Endothelial cell of umbilical vein (primary cell): ENCODE measurements around the gene KRTAP10-8. TPM values are rescaled to one million over a fixed set of nuclear protein-coding genes. Genes with fewer than 3 reads are reported as not detected.
"Not testable (repeated sequence)": the region's sequence is repeated elsewhere in the genome, so short reads cannot be mapped to it uniquely, and the experiment has no call there.

ENCODE experiments used
- BruUV-seq: library from RNA; stranded (reverse); fragments of 400-500 nt; replicated peaks from 2 replicates; lab custom pipeline; 2021; lab: Mats Ljungman, UMichigan
- CTCF ChIA-PET: fragments of 300-600, 350-600 bp; sonication (Branson Sonifier 250); formaldehyde crosslinking; loops from one replicate; lab custom pipeline; 2021; ENCODE audit warnings: antibody characterized with exemption, inconsistent platforms; lab: Charles Lee
- POLR2A ChIA-PET: fragments of 300-600, 350-600 bp; sonication (Branson Sonifier 250); formaldehyde crosslinking; loops from one replicate; lab custom pipeline; 2021; ENCODE audit warnings: antibody characterized with exemption, inconsistent platforms; lab: Charles Lee
- DNase-seq: peaks from one replicate; pipeline ENCODE4 v3.0.0-alpha.2; 2011; ENCODE audit warnings: low read depth, low spot score
- FAIRE-seq: peaks from 2 replicates; lab custom pipeline; 2011; peaks lifted over from hg19 to GRCh38; lab: Jason Lieb, UNC
- H2AFZ ChIP-seq: 2 replicates; pipeline ENCODE4 v1.6.0; 2012; ENCODE audit warnings: low read depth, low read length, control low read depth, inconsistent platforms
- H3K27ac ChIP-seq: 2 replicates; pipeline ENCODE4 v1.5.1; 2011; ENCODE audit warnings: low read depth, mild to moderate bottlenecking, control low read depth, low read length, moderate library complexity; ENCODE audit not compliant: insufficient read depth
- H3K27me3 ChIP-seq, 2 experiments: 2 replicates each; pipeline versions ENCODE4 v1.6.0 to v1.6.1; 2011; ENCODE audit warnings: low read length in 2 of 2, mixed read lengths in 1 of 2; ENCODE audit not compliant: control insufficient read depth in 2 of 2, insufficient read depth in 2 of 2
- H3K36me3 ChIP-seq, 2 experiments: 2 replicates in 1 of 2; 3 replicates in 1 of 2; pipeline ENCODE4 v1.5.1; 2011; ENCODE audit warnings: low read length in 2 of 2, mild to moderate bottlenecking in 1 of 2, moderate library complexity in 1 of 2; ENCODE audit not compliant: control insufficient read depth in 2 of 2, insufficient read depth in 2 of 2; ENCODE audit errors: extremely low read depth in 1 of 2
- H3K4me1 ChIP-seq: 3 replicates; pipeline ENCODE4 v1.5.1; 2011; ENCODE audit warnings: mild to moderate bottlenecking, low read length; ENCODE audit not compliant: control insufficient read depth, insufficient read depth; ENCODE audit errors: extremely low read depth
- H3K4me2 ChIP-seq: 2 replicates; pipeline ENCODE4 v1.6.1; 2011; ENCODE audit warnings: low read length, control low read depth, mixed read lengths; ENCODE audit not compliant: insufficient read depth
- H3K4me3 ChIP-seq, 3 experiments: fragments of 200-600 bp in 1 of 3; sonication (generic), shearing (Covaris generic) in 1 of 3; replicated peaks in 1 of 3; 2 replicates each; pipeline ENCODE4 v1.5.1; 2011 to 2016; ENCODE audit warnings: control low read depth in 3 of 3, low read length in 3 of 3, mild to moderate bottlenecking in 2 of 3, inconsistent platforms in 1 of 3, low read depth in 1 of 3, moderate library complexity in 1 of 3; ENCODE audit not compliant: insufficient read depth in 1 of 3
- H3K79me2 ChIP-seq: 2 replicates; pipeline ENCODE4 v1.6.0; 2012; ENCODE audit warnings: low read length, inconsistent platforms; ENCODE audit not compliant: control insufficient read depth, insufficient read depth
- H3K9ac ChIP-seq: replicated peaks from 2 replicates; pipeline ENCODE3; 2011; ENCODE audit warnings: low read length, control low read depth; ENCODE audit not compliant: insufficient read depth; ENCODE audit errors: extremely low read depth
- H3K9me1 ChIP-seq: replicated peaks from 3 replicates; pipeline ENCODE4 v1.6.0; 2011; ENCODE audit warnings: mild to moderate bottlenecking, low read length; ENCODE audit not compliant: control insufficient read depth, insufficient read depth; ENCODE audit errors: extremely low read depth
- H3K9me3 ChIP-seq: replicated peaks from 2 replicates; pipeline ENCODE4 v1.5.1; 2012; ENCODE audit warnings: low read length, inconsistent platforms; ENCODE audit not compliant: control insufficient read depth, insufficient read depth
- H4K20me1 ChIP-seq: replicated peaks from 2 replicates; pipeline ENCODE3; 2011; ENCODE audit warnings: mild to moderate bottlenecking, low read length; ENCODE audit not compliant: control insufficient read depth, insufficient read depth; ENCODE audit errors: extremely low read depth
- EZH2 ChIP-seq: IDR thresholded peaks from 2 replicates; pipeline ENCODE4 v1.6.1; 2012; ENCODE audit warnings: borderline replicate concordance, low read depth, mild to moderate bottlenecking, moderate library complexity, low read length, inconsistent platforms; ENCODE audit not compliant: severe bottlenecking
- FOS ChIP-seq: IDR thresholded peaks from 2 replicates; pipeline ENCODE4 v1.6.1; 2011; ENCODE audit warnings: mild to moderate bottlenecking, low read length, moderate library complexity, borderline replicate concordance; ENCODE audit not compliant: insufficient read depth
- JUN ChIP-seq: IDR thresholded peaks from 2 replicates; pipeline ENCODE4 v1.6.1; 2011; ENCODE audit warnings: borderline replicate concordance, low read depth; ENCODE audit not compliant: insufficient read length, insufficient read depth
- MAX ChIP-seq: IDR thresholded peaks from 2 replicates; pipeline ENCODE4 v1.6.1; 2011; ENCODE audit not compliant: insufficient read depth, insufficient read length
- MYC ChIP-seq: IDR thresholded peaks from one replicate; pipeline ENCODE4 v1.6.1; 2011; ENCODE audit warnings: mild to moderate bottlenecking, low read depth, low read length
- POLR2A ChIP-seq: IDR thresholded peaks from 2 replicates; pipeline ENCODE4 v1.6.1; 2012; ENCODE audit warnings: low read depth, mild to moderate bottlenecking, control low read depth, low read length
- POLR2AphosphoS5 ChIP-seq: IDR thresholded peaks from 2 replicates; pipeline ENCODE4 v1.6.1; 2012; ENCODE audit warnings: low read depth, mild to moderate bottlenecking, control low read depth, low read length, moderate library complexity; ENCODE audit not compliant: insufficient read depth
- dilution Hi-C: fragments of 300-500 bp; cut with MboI; formaldehyde crosslinking; loops from one replicate; pipeline ENCODE4 v1.15.0; 2019; ENCODE audit warnings: low sequenced_read_pairs; ENCODE audit not compliant: extremely low pct_ligation_motif_present
- intact Hi-C: fragments of 100-400 bp; cut with micrococcal nuclease; formaldehyde crosslinking; loops from one replicate; pipeline ENCODE4 v1.10.0; 2022
- polyA plus RNA-seq, 4 experiments: library from polyadenylated mRNA; depleted of rRNA in 3 of 4; stranded (reverse) in 3 of 4; unstranded in 1 of 4; fragments of >200 nt; gene quantifications; 2 replicates each; pipeline versions ENCODE4 v1.2.1 to v1.2.3, GENCODE V29; 2011 to 2012; ENCODE audit warnings: missing spikeins in 1 of 4
- total RNA-seq: library from RNA; stranded (reverse); gene quantifications from 2 replicates; pipeline ENCODE4 v1.2.3, GENCODE V29; 2021

Gene KRTAP10-8
- total and polyA plus RNA-seq, 2 donors (not counting 3 experiments of a cell fraction or from before 2014, with no cell fraction given) = not detected

GRCh38 chr21:44572959-44573583, 38.8 kb upstream of the KRTAP10-8 start:
- FAIRE-seq (no peak), DNase-seq (no peak)
- no TSS peak for BruUV-seq
- Histone ChIP-seq H3K79me2 (no peaks in the 10 kb centered on the region), H2AFZ (no peak overlapping the region), H3K4me2 (no peak overlapping the region), H3K4me3 (no peak overlapping the region), H3K4me1 (no peaks in the 10 kb centered on the region), H3K27ac (no peak overlapping the region), H3K9me3 (no peaks in the 10 kb centered on the region), H3K9ac (no peak overlapping the region), H3K9me1 (no peaks in the 10 kb centered on the region), H4K20me1 (no peaks in the 10 kb centered on the region), H3K27me3 (no peaks in the 10 kb centered on the region), H3K36me3 (no peaks in the 10 kb centered on the region)
- CTCF ChIA-PET = interaction anchor here (0.7 kb wide), 1 partner anchor 19 kb away, joined by 3 read pairs; the partner anchor contains the start of gene KRTAP10-6
- dilution Hi-C loops (no loop called here), intact Hi-C loops (no loop called here)
- TF ChIP-seq JUN (no peak), MYC (no peak), EZH2 (no peak), MAX (no peak), POLR2AphosphoS5 (no peak), POLR2A (no peak), FOS (no peak)
- POLR2A ChIA-PET = no interaction called here

GRCh38 chr21:44573630-44574456, 38.0 kb upstream of the KRTAP10-8 start, which contains the start of gene KRTAP10-4:
Gene KRTAP10-4, plus strand, starts transcription at chr21:44573729. Its CDS starts 30 bp downstream, at chr21:44573759.
- FAIRE-seq, H3K36me3 ChIP-seq, H3K9me3 ChIP-seq, H3K4me1 ChIP-seq, POLR2A ChIA-PET, H3K27me3 ChIP-seq, H3K79me2 ChIP-seq, DNase-seq, intact Hi-C loops, H3K4me3 ChIP-seq, BruUV-seq, H3K9ac ChIP-seq, H4K20me1 ChIP-seq, H2AFZ ChIP-seq, H3K9me1 ChIP-seq, dilution Hi-C loops, H3K27ac ChIP-seq, H3K4me2 ChIP-seq: not testable (repeated sequence)
- CTCF ChIA-PET = interaction anchor here (0.7 to 1.3 kb wide), 2 partner anchors 18 to 220 kb away, joined by 3 to 4 read pairs; partner anchors contain the start of gene KRTAP10-6
